ENCODE measurements around the gene SLC25A42. TPM values are rescaled to one million over a fixed set of nuclear protein-coding genes. Genes with fewer than 3 reads are reported as not detected.
"Not testable (repeated sequence)": the region's sequence is repeated elsewhere in the genome, so short reads cannot be mapped to it uniquely, and the experiment has no call there.

The SLC25A42 gene
- polyA plus RNA-seq, 1 experiment, result 5.8 TPM

- TF ChIP-seq CTCF (IDR thresholded peaks at IDR 0.05; ENCODE audit: insufficient read depth, low read depth, low read length), result no peak
- Histone ChIP-seq H3K36me3 (ENCODE audit: control insufficient read depth, insufficient read depth, low read length) (peaks cover 8% of the 10 kb centered on the region), H3K27me3 (ENCODE audit: control insufficient read depth, insufficient read depth, low read length) (no peaks in the 10 kb centered on the region), H3K4me3 (ENCODE audit: low read depth, low read length) (no peak overlapping the region)
- POLR2A ChIA-PET, result no interaction called here
- CTCF ChIA-PET, result interaction anchor here (0.9 to 5.3 kb wide), 7 partner anchors 9 to 107 kb away, joined by 3 to 80 read pairs (median 3); partner anchors contain the start of genes BORCS8, MEF2B and RFXANK
- DNase-seq (ENCODE audit: low read depth), result no peak
These were observed 83.5 kb downstream of the SLC25A42 start for GRCh38 chr19:19147344-19147743.

DNA sequence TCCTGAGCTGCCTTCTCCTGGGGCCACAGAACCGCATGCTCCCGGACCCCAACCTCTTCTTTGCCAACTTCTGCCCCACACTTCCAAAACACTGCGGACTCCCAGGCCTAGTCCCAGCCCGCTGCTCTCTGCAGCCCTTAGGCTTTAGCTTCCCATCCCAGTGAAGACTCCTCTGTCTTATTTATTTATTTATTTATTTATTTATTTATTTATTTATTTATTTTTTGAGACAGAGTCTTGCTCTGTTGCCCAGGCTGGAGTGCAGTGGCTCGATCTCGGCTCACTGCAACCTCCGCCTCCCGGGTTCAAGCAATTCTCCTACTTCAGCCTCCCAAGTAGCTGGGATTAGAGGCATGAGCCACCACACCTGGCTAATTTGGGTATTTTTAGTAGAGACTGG is 84.7 kb downstream of the SLC25A42 start:
- H3K4me3 ChIP-seq (ENCODE audit: low read depth, low read length); POLR2A ChIA-PET; DNase-seq (ENCODE audit: low read depth); H3K36me3 ChIP-seq (ENCODE audit: control insufficient read depth, insufficient read depth, low read length); H3K27me3 ChIP-seq (ENCODE audit: control insufficient read depth, insufficient read depth, low read length): not testable (repeated sequence)
- CTCF ChIA-PET, result interaction anchor here (0.9 to 5.3 kb wide), 5 partner anchors 22 to 194 kb away, joined by 3 to 80 read pairs (median 3); partner anchors contain the start of gene MEF2B

GRCh38 chr19:19149435-19149834 is 85.6 kb downstream of the SLC25A42 start:
- Histone ChIP-seq H3K36me3 (ENCODE audit: control insufficient read depth, insufficient read depth, low read length) (peaks cover 8% of the 10 kb centered on the region), H3K4me3 (ENCODE audit: low read depth, low read length) (no peak overlapping the region), H3K27me3 (ENCODE audit: control insufficient read depth, insufficient read depth, low read length) (no peaks in the 10 kb centered on the region)
- ChIA-PET POLR2A (no interaction called here), CTCF (interaction anchor here (1.0 to 5.3 kb wide), 3 partner anchors 8 to 193 kb away, joined by 4 to 80 read pairs (median 4); no protein-coding TSS in a partner anchor)
- TF ChIP-seq CTCF (IDR thresholded peaks at IDR 0.05; ENCODE audit: insufficient read depth, low read depth, low read length), result no peak
- DNase-seq (ENCODE audit: low read depth), result no peak

DNA sequence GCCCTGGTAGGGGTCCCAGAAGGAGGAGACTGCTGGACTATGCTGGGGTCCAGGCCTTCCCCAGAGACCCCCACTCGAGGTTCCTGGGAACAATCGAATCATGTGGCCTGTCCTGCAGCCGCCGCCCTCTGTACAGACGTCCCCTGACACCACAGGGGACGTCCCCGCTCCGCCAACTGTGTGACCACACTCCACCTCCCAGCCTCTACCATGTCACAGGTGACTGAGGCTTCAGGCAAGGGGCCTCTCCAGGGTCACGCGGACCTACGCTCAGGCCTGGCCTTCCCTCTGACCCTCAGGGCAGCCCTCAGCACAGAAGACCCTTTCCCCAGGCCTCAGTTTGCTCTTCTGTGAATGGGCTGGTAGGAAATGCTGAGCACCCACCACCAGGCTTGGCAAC is 87.6 kb downstream of the SLC25A42 start:
- POLR2A ChIA-PET, result no interaction called here
- Histone ChIP-seq H3K27me3 (ENCODE audit: control insufficient read depth, insufficient read depth, low read length) (no peaks in the 10 kb centered on the region), H3K4me3 (ENCODE audit: low read depth, low read length) (no peak overlapping the region), H3K36me3 (ENCODE audit: control insufficient read depth, insufficient read depth, low read length) (peaks cover 8% of the 10 kb centered on the region)
- TF ChIP-seq CTCF (IDR thresholded peaks at IDR 0.05; ENCODE audit: insufficient read depth, low read depth, low read length), result no peak
- no peak for DNase-seq (ENCODE audit: low read depth)
- CTCF ChIA-PET, result no interaction called here

DNA sequence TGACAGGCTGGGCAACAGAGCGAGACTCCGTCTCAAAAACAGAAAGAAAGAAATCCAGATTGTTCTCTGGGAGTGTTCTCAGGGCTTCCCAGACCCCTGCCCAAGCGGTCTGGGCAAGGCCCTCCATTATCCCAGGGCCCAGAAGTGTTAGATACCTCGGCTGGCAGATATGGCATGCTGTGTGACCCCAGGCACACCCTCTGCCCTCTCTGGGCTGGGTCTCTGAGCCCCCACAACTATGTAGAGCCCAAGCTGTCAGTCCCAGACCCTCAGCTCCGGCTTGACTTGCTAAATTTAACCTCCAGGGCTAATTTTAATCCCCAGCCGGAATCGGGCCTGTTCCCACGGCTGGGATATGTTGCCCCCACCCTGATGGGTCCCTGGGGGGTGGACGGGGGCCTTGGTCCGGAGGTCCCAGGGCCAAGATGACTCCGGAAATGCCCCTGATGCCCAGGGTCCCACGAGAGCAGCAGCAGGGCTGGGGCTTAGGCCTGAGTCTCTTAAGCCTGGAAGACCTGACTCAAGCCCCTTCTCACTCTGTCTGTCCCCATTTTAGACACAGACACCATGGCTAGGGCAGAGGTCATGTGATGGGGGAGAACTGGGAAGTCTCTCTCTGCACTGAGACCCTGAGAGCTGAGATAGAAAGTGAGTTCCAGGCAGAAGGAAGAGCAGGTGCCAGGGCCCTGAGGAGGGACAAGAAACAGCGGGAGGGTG is 89.0 kb downstream of the SLC25A42 start:
- DNase-seq (ENCODE audit: low read depth), result no peak
- CTCF ChIA-PET, result no interaction called here
- POLR2A ChIA-PET, result no interaction called here

More for the DNA sequence above, 89.0 kb downstream of the SLC25A42 start:
- H3K36me3 ChIP-seq (ENCODE audit: control insufficient read depth, insufficient read depth, low read length), result peaks cover 1% of the 10 kb centered on the region; the same call in 1 of the 2 replicates
- TF ChIP-seq CTCF (IDR thresholded peaks at IDR 0.05; ENCODE audit: insufficient read depth, low read depth, low read length), result no peak
- no peaks in the 10 kb centered on the region for H3K27me3 ChIP-seq (ENCODE audit: control insufficient read depth, insufficient read depth, low read length)
- no peak overlapping the region for H3K4me3 ChIP-seq (ENCODE audit: low read depth, low read length)
